Measurements from ENCODE around the gene ARHGEF12. TPM values are rescaled to one million over a fixed set of nuclear protein-coding genes. Genes with fewer than 3 reads are reported as not detected.

Gene ARHGEF12
- total RNA-seq, 2 donors from 2014 or later: 46.5 to 71.1 TPM

DNA sequence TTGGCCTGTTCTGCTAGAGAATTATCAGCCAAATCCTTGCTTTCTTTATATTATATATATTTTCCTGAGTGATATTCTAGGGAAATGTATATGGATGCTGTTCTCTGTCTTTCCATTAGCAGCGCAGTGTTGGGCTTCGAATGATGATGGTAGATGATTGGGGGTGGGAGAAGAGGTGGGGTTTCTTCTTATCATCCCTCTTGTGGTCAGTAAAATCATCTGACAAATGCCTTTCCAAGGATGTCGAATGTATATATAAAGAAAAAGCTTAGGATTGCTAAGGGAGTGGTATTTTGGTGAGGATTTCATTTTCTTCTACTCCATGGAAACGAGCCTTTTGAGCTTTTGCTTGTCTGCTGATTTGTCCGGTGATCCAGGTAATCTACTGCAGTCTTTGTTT, 48.9 kb downstream of the ARHGEF12 start:
- 85% methylated on average over 5 of the region's 5 CpGs for WGBS, 2 donors
- ATAC-seq (no peak), DNase-seq (no peak)
- intact Hi-C loops (cut with DNase I): no loop called here
- H3K4me1 ChIP-seq: peaks cover 24% of the 10 kb centered on the region
- H3K27me3 ChIP-seq: no peaks in the 10 kb centered on the region
- no peaks in the 10 kb centered on the region for H3K36me3 ChIP-seq (replicated peaks in 1 of 2; ENCODE audit: insufficient read depth in 1 of 2, low read depth in 2 of 2)
- no peak overlapping the region for H3K27ac ChIP-seq
- TF ChIP-seq, protein P1, sequence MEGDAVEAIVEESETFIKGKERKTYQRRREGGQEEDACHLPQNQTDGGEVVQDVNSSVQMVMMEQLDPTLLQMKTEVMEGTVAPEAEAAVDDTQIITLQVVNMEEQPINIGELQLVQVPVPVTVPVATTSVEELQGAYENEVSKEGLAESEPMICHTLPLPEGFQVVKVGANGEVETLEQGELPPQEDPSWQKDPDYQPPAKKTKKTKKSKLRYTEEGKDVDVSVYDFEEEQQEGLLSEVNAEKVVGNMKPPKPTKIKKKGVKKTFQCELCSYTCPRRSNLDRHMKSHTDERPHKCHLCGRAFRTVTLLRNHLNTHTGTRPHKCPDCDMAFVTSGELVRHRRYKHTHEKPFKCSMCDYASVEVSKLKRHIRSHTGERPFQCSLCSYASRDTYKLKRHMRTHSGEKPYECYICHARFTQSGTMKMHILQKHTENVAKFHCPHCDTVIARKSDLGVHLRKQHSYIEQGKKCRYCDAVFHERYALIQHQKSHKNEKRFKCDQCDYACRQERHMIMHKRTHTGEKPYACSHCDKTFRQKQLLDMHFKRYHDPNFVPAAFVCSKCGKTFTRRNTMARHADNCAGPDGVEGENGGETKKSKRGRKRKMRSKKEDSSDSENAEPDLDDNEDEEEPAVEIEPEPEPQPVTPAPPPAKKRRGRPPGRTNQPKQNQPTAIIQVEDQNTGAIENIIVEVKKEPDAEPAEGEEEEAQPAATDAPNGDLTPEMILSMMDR (IDR thresholded peaks at IDR 0.05): no peak
- no peaks in the 10 kb centered on the region for H3K9me3 ChIP-seq
- H3K4me3 ChIP-seq: no peak overlapping the region

DNA sequence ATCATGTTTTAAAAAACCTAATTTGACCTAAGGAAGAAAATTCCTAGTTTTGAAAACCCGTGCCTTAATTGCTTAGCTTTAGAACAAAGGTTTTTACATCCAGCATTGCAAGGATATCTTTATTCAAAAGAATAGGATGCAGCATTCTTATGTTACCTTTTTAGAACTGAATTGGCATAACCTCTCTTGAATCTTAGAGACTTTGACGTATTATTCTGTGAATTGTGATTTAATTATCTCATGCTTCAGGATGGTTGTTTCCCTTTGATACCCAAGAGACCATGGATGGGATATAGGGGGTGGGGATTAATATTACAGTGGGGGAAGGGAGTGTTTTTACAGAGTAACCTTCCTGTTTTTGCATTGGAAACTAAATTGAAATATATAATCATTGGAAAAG, 49.4 kb downstream of the ARHGEF12 start:
- intact Hi-C loops (cut with DNase I): no loop called here
- Histone ChIP-seq H3K4me1 (peaks cover 25% of the 10 kb centered on the region), H3K36me3 (replicated peaks in 1 of 2; ENCODE audit: insufficient read depth in 1 of 2, low read depth in 2 of 2) (no peaks in the 10 kb centered on the region), H3K4me3 (no peak overlapping the region), H3K27me3 (no peaks in the 10 kb centered on the region), H3K9me3 (no peaks in the 10 kb centered on the region), H3K27ac (no peak overlapping the region)
- ATAC-seq: no peak
- TF ChIP-seq, protein P1 (IDR thresholded peaks at IDR 0.05): no peak
- no peak for TF ChIP-seq POLR2A (IDR thresholded peaks at IDR 0.05)
- WGBS, 2 donors: 76 to 79% methylated on average over 2 of the region's 2 CpGs
- DNase-seq: no peak

DNA sequence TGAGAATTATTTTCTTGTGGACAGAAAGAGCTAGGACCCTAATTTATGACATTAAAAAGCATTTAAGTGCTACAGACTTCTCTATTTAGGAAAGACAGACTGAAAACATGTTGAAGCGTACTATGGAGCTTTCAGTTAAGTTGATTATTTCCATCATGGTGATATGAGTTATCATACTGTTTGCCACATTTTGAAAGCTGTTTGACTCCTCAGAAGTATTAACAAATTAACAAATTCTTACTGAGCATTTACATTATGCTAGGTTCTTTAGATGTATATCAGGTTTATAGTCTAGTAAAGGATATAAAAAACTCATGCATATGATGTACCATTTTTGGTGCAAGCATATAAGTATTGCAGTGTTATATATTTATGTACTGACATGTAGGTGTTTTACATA, 50.1 kb downstream of the ARHGEF12 start:
- Histone ChIP-seq H3K4me1 (peaks cover 20% of the 10 kb centered on the region), H3K9me3 (no peaks in the 10 kb centered on the region), H3K27ac (no peak overlapping the region), H3K27me3 (no peaks in the 10 kb centered on the region), H3K4me3 (no peak overlapping the region), H3K36me3 (replicated peaks in 1 of 2; ENCODE audit: insufficient read depth in 1 of 2, low read depth in 2 of 2) (no peaks in the 10 kb centered on the region)
- 92 to 94% methylated on average over 1 of the region's 1 CpG for WGBS, 2 donors
- intact Hi-C loops (cut with DNase I): no loop called here
- ATAC-seq: no peak
- DNase-seq: no peak
- TF ChIP-seq, protein P1 (IDR thresholded peaks at IDR 0.05): no peak
- no peak for TF ChIP-seq POLR2A (IDR thresholded peaks at IDR 0.05)

DNA sequence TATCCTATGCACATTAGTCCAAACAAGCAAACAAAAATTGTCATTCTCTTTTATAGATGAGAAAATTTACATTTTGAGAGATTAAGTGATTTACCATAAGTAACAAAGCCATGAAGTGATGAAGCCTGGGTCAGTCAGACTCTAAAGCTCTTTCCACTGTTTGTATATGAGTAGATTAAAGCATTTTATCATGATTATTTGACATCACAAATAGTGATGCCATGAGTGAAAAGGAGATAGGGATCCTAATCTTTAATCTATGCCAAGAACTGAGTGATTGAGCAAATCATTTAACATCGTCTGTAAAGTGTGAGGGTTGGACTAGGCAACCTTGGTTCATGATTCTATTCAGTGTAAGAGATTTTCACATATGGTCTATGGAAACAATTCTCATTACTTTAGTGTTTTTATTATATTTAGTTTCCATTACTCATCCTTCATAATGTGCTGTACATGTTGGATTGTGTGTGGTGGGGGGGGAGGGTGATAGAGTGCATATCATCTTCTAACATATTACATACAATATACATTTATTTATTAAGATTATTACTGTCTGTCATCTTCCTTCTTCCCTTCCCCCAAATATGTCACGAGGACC, 50.7 kb downstream of the ARHGEF12 start:
- DNase-seq: no peak
- TF ChIP-seq, protein P1 (IDR thresholded peaks at IDR 0.05): no peak
- no peak for TF ChIP-seq POLR2A (IDR thresholded peaks at IDR 0.05)
- intact Hi-C loops (cut with DNase I): no loop called here
- Histone ChIP-seq H3K9me3 (no peaks in the 10 kb centered on the region), H3K36me3 (replicated peaks in 1 of 2; ENCODE audit: insufficient read depth in 1 of 2, low read depth in 2 of 2) (no peaks in the 10 kb centered on the region), H3K27me3 (no peaks in the 10 kb centered on the region), H3K27ac (no peak overlapping the region), H3K4me1 (peaks cover 23% of the 10 kb centered on the region), H3K4me3 (no peak overlapping the region)
- no peak for ATAC-seq
- 45 to 57% methylated on average over 2 of the region's 2 CpGs for WGBS, 2 donors

DNA sequence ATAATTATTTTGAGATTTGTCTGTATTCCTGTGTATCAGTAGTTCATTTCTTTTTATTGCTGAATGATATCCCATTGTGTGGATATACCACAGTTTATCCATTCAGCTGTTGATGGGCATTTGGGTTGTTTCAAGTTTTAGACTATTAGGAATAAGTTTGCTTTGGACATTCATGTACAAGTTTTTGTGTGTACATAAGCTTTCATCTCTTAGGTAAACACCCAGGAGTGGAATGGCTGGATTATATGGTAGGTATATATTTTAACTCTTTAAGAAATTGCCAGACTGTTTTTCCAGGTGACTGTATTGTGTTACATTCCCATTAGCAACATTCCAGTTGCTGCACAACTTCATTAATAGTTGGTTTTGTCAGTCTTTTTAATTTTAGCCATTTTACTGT, 52.0 kb downstream of the ARHGEF12 start:
- Histone ChIP-seq H3K27me3 (no peaks in the 10 kb centered on the region), H3K4me3 (no peak overlapping the region), H3K4me1 (peaks cover 23% of the 10 kb centered on the region), H3K36me3 (replicated peaks in 1 of 2; ENCODE audit: insufficient read depth in 1 of 2, low read depth in 2 of 2) (no peaks in the 10 kb centered on the region), H3K9me3 (no peaks in the 10 kb centered on the region), H3K27ac (no peak overlapping the region)
- ATAC-seq: no peak
- intact Hi-C loops (cut with DNase I): no loop called here
- no peak for DNase-seq
- TF ChIP-seq POLR2A (IDR thresholded peaks at IDR 0.05): no peak
- TF ChIP-seq, protein P1 (IDR thresholded peaks at IDR 0.05): no peak
